CD4-positive, alpha-beta T cell treated with Interleukin-2 at 100 ng/mL for 4 hours (primary cell): ENCODE results near the gene HOMER2.
"Not testable (repeated sequence)": the region's sequence is repeated elsewhere in the genome, so short reads cannot be mapped to it uniquely, and the experiment has no call there.

Experiments used
- DNase-seq: peaks from one replicate; pipeline ENCODE4 v3.0.0-alpha.2; 2020; ENCODE audit warnings: low spot score

The HOMER2 gene

DNA sequence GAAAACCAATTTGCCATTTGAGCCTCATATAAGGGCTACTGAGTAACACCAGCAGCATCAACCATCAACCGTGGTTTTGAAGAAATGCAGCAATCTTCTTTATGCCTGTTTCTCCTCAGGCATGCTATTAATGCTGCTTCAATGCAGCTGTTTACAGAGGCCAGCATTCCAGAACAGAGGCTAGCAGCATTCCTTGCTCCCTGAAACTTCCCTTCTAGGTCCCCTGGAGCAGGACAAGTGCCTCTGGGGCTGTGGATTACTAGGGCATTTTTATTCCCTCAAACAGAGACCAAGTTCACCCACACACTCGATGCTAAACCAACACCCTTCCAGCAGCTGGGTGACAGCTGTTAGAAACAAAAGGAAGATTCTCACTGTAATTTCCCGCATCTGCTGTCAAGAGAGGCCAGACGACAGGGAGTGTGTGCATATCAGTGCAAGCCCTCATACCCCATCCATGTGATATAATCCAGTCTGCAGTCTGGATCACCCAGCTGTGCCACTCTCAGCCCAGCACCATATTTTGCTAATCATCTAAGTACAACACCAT is 57.5 kb downstream of the HOMER2 start:
- DNase-seq, result no peak

DNA sequence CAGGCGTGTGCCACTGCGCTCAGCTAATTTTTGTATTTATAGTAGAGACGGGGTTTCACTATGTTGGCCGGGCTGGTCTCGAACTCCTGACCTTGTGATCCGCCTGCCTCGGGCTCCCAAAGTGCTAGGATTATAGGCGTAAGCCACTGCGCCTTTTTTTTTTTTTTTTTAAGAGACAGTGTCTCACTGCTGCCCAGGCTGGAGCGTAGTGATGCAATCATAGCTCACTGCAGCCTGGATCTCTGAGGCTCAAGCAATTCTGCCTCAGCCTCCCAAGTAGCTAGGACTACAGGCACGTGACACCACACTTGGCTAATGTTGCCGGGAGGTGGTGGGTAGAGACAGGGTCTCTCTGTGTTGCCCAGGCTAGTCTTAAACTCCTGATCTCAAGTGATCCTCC is 59.0 kb downstream of the HOMER2 start:
- not testable (repeated sequence) for DNase-seq

DNA sequence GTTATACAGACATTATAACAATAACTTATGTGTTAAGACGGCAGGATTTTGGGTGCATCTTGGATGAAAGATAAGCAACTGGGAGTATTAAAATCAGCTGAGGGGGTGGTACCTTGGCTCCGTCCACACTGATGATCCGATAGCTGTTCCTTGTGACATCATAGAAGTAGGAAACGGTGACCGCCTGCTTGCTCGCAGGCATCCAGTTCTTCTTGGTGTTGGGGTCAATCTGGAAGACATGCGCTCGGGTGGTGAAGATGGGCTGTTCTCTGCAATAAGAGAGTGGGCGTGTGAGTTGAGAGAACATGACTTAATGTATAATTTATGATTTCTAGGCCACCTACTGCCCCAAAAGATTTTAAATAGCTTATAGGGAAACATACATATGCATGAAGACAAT is 59.9 kb downstream of the HOMER2 start:
- no peak for DNase-seq

DNA sequence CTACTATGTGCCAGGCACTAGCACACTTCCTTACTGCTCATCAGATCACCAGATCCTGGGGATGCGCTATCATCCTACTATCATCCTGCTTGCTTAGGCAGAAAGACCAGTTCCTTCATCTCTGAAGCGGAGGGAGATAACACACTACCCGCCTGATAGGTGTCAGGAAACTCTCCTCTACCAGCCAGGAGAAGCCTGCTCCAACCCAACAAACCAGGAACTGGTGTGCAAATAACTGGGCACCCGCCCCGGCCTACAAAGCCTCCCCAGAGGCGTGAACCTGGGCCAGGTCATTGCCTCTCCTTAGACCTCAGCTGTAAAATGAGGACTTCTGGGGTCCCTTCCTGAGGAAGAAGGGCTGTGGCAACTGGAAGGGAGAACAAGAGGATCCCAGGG is 61.5 kb downstream of the HOMER2 start:
- no peak for DNase-seq

- DNase-seq, result no peak
These were observed 62.1 kb downstream of the HOMER2 start for GRCh38 chr15:82890338-82890994.

GRCh38 chr15:82882273-82882928 is 70.1 kb downstream of the HOMER2 start:
- DNase-seq, result no peak

DNA sequence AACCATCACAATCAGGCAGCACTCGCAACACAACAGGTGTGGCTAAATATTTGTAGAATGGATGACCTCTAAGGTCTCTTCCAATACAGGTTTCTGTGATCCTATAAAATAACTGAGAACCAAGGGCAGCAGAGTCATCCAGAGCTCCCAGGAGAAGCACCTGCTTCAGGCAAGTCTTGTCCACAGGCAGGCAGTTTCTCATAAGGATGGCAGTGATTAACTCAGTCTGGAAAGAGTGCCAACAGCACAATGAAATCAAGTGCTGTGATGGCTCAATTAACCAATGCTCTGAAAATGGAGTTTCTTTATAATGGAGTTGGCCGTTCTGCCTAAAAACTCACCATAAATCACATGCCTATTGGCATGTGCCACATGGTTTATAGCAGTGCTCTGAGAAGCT is 70.8 kb downstream of the HOMER2 start:
- no peak for DNase-seq

DNA sequence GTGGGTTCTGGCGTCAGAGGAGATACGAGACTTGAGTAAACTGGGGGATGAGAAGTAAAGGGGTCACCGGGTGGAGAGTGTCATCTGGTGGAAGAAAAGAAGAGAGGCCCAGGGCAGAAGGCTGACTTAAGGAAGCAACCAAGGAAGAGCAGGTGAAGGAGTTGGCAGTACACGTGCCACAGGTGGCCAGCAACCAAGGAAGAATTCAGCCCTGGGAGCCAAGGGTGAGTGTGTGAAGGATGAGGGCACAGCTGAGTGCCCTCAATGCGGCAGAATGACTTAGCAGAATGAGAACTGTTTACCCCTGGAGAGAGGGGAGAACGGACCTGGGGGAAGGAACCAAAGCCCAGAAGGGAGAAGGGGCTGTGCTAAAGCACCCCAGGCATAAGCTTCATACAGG is 71.8 kb downstream of the HOMER2 start:
- no peak for DNase-seq

GRCh38 chr15:82878325-82878724 is 74.2 kb downstream of the HOMER2 start:
- DNase-seq, result no peak

DNA sequence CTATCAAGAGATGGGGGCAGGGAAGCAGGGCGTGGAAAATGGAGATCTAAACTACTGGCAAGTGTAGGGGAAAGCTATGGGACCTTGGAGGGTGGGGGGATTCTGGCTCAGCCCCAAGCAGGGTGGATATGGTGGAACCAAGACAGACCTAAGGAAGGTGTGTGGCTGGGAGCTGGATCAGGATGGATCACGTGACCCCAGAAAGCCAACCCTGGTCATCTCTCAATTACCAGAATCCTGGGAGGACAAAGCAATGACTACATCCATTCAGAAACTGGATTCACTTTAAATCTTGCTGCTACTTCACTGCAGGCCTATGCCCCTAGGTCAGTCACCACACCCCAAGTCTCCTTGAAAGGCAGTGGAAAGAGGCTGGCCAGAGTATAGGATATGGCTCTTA is 74.7 kb downstream of the HOMER2 start:
- no peak for DNase-seq

- no peak for DNase-seq
These were observed 77.0 kb downstream of the HOMER2 start for GRCh38 chr15:82875411-82876003.

DNA sequence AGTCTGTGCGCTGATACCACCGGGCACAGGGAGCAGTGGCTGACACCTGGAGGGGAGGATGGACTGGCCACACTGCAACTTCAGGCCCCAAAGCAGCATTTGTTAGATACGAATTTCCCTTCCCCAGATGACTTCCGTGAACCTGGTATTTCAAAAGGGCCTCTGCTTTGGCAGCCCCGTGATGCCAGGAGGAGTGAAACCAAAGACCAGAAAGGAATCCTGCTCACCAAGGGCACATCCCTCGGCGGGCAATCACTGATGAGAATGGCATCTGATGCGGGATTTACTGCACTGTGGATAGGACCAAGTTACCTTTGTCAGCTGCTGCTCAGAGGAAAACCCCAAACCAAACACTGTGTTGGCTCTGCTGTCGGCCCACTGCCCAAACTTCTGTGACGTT is 77.6 kb downstream of the HOMER2 start:
- DNase-seq, result no peak

DNA sequence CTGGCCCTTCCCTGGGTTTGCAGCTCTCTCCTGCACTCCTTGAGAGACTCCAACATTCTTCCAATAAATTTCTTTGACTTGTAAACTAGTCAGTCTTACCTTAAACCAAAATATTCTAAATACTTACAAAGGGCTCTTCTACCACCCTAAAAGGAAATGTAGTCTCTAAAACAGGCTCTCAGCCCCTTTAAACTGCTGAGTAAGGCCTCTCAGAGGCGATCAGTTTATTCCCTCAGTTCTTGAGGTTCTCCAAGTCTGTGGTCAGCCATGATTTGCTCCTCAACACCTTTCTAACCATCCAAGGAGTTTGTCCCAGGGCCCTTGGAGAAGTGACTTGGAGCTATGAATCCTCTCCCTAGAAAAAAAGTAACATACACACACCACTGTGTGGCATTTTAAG is 78.3 kb downstream of the HOMER2 start:
- DNase-seq, result no peak

GRCh38 chr15:82873000-82873680 is 79.4 kb downstream of the HOMER2 start:
- DNase-seq, result no peak

DNA sequence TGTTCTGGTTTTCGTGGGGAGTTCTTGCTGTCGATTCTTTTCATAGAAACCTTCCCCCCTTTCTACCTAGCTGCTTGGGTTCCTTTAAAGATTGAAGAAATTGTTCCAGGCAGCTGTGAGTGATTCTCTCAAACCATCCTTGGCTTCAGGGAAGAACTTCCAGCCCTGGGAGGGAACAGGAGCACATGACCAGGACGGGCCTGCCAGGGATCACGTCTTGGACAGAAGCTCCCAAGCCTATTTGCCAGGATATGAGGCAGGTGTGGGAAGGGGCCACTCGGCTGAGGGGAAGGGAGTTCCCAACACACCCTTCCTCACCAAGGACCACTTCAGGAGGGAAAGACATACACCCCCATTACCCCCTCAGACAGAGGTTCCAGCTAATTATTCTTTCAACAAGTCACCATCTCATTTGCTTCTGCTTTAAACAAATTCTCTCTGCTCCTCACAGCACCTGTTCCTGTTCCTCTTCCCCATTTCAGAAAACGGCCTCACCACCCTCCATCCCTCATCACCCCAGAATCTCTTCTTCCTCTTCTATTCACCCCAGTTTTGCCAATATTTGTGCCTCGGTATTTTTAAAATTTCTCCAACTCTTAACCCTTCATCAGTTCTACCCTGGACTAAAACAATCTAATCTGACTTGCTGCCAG is 80.6 kb downstream of the HOMER2 start:
- DNase-seq, result no peak

DNA sequence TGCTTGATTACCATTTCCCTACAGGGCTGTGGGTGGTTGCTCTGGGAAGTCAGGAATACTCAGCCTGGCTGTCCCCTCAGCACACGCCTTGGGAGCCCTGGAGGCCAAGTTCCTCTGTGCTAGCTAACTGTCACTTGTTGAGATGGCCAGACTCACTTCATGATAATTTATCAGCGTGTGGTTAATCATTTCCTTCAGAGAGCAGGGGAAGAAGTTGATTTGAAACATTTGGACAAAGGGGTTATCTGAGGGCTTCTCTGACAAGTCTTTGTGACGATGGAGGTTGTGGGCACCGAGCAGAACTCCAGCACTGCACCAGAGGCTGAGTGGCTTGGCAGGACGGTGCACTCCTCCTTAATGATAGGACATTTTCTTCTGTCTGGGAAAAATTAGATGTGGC is 81.2 kb downstream of the HOMER2 start:
- DNase-seq, result no peak

DNA sequence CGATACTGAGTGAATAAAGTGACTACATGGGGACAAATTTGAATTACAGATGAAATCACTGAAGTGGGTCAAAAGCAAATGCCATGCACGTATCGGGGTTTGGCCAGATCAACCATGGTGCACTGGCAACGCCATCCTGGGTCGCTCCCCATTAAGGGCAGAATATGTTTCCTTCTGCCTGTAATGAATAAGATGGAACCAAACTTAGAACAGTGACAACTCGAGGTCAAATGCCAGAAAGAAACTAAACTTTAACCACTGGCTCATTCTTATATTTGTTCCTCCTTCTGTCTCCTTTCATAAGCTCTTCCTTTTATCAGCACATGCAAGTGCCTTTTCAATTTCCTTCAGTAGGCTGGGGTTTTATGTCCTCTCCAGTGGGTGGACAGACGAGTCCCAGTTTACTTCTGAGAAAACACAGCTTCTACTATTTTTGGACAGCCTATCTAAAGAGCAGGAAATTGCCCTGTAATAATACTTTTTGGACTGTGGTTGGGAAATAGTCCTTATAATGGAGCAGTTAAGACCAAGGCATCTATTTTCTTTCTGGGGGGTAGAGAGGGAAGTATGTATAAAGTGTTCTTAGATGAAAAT is 81.7 kb downstream of the HOMER2 start:
- DNase-seq, result no peak

DNA sequence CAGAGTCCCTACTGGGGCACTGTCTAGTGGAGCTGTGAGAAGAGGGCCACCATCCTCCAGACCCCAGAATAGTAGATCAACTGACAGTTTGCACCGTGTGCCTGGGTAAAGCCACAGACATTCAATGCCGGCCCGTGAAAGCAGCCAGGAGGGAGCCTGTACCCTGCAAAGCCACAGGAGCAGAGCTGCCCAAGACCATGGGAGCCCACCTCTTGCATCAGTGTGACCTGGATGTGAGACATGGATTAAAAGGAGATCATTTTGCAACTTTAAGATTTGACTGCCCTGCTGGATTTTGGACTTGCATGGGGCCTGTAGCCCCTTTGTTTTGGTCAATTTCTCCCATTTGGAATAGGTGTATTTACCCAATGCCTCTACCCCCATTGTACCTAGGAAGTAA is 86.5 kb downstream of the HOMER2 start:
- not testable (repeated sequence) for DNase-seq

- not testable (repeated sequence) for DNase-seq
These were observed 86.9 kb downstream of the HOMER2 start for GRCh38 chr15:82865581-82865980.

GRCh38 chr15:82864967-82865366 is 87.6 kb downstream of the HOMER2 start:
- DNase-seq, result no peak

DNA sequence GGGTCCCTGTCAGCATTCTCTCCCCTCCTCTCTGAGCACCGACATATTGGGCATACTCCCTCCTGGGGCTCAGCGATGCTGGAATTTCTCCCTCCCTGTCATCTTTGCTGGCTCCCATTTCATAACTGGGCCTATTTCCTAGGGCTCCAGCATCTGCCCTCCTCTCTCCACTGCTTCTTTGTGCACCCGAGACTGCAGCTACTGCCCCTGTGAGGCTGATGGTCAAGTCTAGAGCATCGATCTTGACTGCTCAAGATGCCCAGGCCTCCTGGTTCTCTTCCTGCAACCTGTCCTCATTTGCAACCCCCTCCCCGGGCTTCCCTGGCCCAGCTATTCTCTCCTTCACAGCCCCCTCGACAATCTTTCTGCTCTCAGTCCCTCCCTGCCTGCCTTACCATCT is 89.6 kb downstream of the HOMER2 start:
- no peak for DNase-seq

- DNase-seq, result no peak
These were observed 93.6 kb downstream of the HOMER2 start for GRCh38 chr15:82858932-82859331.
